Stimulated activated CD4-positive, alpha-beta T cell treated with anti-CD3 and anti-CD28 coated beads, TNF-alpha, amount 100 ng/mL, for 1 hour (primary cell): ENCODE measurements around the gene LCMT1.

Source experiments
- DNase-seq, 3 donors: peaks; one replicate each; pipeline ENCODE4 v3.0.0-alpha.2; 2020; ENCODE audit warnings: low read depth in 3 of 3, low spot score in 1 of 3

LCMT1 gene

DNA sequence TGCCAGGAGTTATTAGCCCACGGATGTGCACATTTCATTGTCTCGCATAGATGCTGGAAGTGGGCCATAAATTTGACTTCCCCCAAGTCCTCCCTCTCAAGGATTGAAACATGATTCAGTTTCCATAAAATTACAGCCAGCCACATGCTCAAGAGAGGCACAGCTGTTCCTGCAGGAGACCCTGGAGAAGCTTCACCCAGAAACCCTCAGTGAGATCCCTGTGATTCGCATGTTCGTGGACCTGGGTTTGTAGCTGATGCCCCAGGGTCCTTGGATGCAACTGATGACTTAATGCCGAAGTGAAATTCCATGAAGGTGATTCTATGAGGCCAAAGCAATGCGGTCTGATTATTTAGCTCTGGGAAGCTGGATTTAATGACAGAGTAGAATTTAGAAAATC is 80.6 kb downstream of the LCMT1 start:
- DNase-seq = no peak

DNA sequence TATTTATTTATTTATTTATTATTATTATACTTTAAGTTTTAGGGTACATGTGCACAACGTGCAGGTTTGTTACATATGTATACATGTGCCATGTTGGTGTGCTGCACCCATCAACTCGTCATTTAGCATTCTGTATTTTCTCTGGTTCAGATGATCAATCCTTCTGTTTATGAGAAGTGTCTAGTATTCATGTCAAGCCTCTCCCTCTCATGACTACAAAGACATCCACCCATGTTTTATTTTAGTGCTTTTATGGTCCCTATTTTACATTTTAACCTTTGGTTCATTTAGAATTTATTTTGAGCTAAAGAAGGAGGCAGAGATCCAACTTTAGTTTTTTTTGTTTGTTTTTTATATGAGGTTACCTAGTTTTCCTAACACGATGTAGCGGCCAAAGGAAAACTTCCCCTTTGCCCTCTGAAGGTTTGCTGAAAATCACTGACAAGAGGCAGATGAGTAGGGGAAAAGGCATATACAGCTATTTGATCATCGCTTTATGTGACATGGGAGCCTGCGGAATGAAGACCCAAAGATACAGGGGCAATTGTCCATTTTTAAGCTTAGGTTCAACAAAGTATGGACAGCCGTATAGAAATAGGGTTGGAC is 82.8 kb downstream of the LCMT1 start:
- no peak for DNase-seq

DNA sequence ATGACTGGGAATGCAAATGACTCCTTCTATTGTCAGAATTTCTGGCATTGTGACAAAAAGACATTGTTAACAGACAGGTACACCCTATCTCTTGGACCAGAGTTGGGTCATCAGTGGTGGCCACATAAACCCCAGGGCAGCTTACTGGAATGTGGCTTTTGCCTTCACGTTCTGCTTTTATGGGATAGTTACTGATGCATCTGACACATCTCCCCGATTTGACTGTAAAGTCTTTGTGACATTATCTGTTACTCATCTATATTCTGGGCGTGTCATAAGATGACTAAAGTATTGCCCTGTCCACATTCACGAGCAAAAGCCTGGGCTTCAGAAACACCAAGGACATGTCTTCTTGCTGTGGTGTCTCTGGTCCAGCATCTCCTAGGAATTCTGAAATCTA is 86.5 kb downstream of the LCMT1 start:
- DNase-seq = no peak

DNA sequence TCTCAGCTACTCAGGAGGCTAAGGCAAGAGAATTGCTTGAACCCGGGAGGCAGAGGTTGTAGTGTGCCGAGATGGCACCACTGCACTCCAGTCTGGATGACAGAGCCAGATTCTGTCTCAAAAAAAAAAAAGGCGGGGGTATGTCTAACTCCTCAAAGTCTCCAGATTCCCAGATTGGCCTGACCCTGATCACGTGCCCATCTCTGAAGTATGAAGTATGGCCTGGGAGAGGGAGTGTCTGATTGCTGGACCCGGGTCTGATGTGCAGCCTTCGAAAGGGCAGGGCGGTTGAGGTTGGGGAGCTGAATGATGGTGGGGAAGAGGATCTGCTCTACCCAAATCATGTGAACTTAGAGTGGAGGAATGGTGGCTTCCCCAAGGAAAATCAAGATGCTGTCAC is 87.9 kb downstream of the LCMT1 start:
- no peak for DNase-seq

DNA sequence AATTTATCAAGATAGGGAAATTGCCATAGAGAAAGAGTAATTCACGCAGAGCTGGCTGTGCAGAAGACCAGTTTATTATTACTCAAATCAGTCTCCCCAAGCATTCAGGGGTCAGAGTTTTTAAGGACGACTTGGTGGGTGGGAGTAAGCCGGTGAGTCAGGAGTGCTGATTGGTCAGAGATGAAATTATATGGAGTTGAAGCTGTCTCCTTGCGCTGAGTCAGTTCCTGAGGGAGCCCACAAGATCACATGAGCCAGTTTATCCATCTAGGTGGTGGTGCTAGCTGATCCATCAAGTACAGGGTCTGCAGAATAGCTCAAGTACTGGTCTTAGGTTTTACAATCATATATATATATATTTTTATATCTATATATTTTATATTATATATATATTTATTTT is 99.2 kb downstream of the LCMT1 start:
- DNase-seq = no peak

DNA sequence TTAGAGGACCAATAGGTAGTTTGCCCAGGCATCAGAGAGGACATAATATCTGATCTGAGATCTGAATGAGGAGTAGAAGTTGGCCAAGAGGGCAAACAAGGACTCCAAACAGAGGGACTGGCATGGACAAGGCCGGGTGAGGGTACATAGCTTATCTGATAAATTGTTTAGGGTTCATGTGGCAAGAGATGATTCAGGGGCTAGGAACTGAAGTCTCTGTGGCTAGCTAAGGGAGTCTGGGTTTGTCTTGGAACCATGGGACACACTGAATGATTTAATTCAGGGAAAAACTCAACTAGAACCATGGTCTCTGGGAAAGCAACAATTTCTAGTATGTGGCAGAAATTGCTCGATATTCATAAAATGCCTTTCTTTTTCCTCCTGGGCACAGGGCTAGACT is 101.1 kb downstream of the LCMT1 start:
- no peak for DNase-seq

DNA sequence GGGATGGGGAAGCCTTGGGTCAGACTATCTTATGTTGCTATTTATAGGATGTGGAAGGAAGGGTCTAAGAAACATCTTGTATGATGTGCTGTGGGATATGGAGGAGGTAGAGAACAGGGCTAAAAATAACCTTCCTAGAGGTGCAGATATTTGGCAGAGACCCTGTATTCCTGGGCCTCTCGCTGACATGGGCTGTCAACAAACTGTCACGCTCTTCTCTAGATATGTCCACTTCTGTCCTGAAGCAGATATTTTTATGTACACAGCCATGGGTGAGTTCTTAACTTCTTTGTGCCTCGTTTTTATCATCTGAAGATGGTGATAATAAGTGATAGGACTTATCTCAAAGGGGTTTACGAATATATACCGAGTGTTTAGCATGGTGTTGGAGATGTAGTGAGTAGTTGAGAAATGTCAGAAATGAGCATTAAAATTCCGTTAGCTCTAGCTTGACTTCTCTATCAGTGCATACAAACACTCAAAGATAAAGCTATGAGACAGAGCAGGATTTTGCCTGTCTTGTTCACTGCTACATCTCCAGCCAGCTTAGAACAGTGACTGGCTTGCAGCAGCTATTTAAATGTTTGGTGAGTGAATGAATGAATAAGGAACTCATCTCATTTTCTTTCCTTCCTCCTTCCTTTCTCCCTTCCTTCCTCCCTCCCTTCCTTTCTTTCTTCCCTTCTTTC is 102.3 kb downstream of the LCMT1 start:
- DNase-seq = no peak

DNA sequence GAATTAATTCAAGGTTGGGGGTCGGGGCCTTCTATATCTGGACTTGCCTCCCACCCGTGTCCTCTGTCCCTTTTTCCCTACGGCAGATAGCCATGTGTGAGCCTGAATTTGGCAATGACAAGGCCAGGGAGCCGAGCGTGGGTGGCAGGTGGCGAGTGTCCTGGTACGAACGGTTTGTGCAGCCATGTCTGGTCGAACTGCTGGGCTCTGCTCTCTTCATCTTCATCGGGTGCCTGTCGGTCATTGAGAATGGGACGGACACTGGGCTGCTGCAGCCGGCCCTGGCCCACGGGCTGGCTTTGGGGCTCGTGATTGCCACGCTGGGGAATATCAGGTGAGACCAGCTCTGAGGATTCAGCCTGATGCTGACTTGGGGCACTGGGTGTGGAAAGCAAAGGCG is 105.6 kb downstream of the LCMT1 start:
- no peak for DNase-seq

DNA sequence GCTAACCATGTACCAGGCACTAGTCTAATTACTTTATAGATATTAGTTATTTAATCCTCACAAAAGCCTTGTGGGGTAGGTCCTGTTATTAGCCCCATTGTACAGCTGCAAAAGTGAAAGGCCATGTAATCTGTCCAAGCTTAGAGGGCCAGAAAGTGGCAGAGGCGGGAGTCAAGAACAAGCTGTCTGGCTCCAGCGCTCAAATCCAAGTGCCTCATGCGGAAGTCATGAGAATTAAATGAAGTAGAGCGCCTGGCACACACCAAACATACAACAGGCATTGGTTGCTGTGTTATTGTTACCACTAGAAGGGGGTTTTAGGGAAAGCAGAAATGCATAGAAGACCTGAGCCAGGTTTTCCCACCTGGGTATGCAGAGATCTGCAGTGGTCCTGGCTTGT is 106.4 kb downstream of the LCMT1 start:
- DNase-seq = no peak

DNA sequence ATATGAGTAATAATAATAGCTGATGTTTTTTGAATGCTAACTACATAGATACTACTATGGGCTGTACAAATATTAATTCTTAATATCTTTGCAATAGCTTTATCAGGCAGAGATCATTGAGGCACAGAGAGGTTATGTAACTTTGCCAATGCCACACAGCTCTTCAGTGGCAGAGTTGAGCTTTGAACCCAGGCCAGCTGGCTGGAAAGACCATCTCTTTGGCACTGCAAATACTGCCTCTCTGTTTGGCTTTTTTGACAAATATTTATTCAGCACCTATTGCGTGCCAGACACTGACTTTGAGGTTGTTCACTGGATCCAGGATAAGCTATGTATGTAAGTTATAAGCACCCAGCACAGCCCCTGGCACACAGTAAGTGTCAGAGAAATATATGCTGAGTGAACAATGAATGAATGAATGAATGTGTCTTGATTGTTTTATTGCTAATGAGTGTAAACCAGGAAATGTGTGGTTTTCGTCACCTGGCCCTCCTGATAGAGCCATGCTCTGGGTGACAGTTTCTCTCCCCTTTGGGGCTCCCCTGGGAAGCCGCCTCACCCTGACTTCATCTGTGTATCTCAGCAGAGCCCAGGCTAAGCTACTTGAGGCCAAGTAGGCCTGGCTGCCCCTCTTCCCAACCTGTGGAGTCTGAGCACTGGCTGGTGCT is 107.7 kb downstream of the LCMT1 start:
- no peak for DNase-seq

DNA sequence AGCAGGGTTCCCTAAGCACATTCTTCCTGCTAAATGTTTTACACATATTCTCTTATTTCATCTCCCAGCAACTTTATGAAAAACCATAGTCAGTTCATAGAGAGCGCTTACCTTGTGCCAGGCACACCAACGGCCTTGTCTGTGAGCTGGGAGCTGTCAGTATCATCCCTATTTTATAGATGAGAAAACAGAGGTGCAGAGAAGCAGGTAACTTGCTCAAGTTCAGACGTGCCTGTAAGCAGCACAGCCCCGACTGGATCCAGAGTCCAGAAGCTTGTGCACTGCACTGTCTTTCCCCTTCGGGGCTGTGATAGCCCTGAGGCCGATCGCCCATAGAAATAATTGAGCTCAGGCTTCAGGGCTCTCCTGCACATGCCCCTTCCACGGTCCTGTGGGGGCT is 111.4 kb downstream of the LCMT1 start:
- no peak for DNase-seq

DNA sequence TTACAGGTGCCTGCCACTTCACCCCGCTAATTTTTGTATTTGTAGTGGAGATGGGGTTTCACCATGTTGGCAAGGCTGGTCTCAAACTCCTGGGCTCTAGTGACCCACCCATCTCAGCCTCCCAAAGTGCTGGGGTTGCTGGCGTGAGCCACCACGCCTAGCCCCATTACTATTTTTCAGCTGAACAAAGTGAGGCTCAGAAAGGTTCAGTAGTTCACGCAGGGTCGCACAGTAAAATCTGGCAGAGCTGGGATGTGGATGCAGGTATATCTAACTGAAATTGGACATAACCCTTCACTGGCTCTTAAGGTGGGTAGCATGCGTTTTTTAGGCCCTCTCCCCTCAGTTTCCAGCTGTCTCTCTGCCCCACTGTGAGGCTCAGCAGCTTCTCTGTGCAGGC is 112.4 kb downstream of the LCMT1 start:
- DNase-seq = no peak

DNA sequence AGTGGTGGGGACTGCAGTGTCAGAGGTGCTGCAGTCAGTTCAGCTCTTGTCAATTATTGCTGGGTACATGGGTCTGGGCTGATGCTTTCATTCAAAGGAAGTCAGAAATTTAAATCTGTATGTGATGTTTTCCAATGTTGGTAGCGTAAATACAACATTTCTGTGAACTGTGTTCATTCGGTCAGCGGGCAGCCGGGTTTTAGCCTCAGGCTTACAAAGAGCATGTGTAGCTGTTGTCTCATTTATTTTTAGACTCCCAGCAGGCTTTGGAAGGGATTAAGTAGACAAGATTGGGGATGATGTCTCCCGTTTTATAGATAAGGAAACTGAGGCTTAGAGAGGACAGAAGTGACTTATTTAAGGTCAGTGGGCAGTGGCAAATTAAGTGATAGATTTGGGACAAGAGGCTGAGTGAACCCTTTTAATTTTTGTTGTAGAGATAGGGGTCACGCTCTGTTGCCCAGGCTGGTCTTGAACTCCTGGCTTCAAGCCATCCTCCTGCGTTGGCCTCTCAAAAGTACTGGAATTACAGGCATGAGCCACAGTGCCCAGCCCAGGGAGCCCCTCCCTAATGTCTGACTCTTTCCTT is 113.3 kb downstream of the LCMT1 start:
- no peak for DNase-seq
